GM12801 (cell line): Measurements from ENCODE around the gene MRPL34.

Experiments used
- CTCF ChIP-seq: IDR thresholded peaks from one replicate; pipeline ENCODE4 v1.5.1; 2011; ENCODE audit warnings: control low read depth; ENCODE audit not compliant: insufficient read length; ENCODE audit errors: extremely low read depth

The MRPL34 gene

GRCh38 chr19:17292301-17293074 is 13.2 kb upstream of the MRPL34 start:
- TF ChIP-seq CTCF, result no peak

- no peak for TF ChIP-seq CTCF
These were observed 12.1 kb upstream of the MRPL34 start for GRCh38 chr19:17293605-17294004.

- TF ChIP-seq CTCF, result no peak
These were observed 11.4 kb upstream of the MRPL34 start for GRCh38 chr19:17294051-17294891.

- no peak for TF ChIP-seq CTCF
These were observed 9.4 kb upstream of the MRPL34 start for GRCh38 chr19:17296273-17296672.

- TF ChIP-seq CTCF, result no peak
These were observed 8.7 kb upstream of the MRPL34 start for GRCh38 chr19:17296976-17297375.

- no peak for TF ChIP-seq CTCF
These were observed 4.6 kb upstream of the MRPL34 start for GRCh38 chr19:17300992-17301619.
